ENCODE data around the gene MCF2L.

MCF2L gene

GRCh38 chr13:113061796-113062425 lies 92.9 kb downstream of the MCF2L start:
- no peak overlapping the region for H3K4me3 ChIP-seq (ENCODE audit: low read depth, low read length)
- ChIA-PET CTCF (no interaction called here), POLR2A (no interaction called here)
- no peak for TF ChIP-seq CTCF (IDR thresholded peaks at IDR 0.05; ENCODE audit: insufficient read depth, low read length, missing control alignments)
- DNase-seq (ENCODE audit: low read depth, low spot score), result no peak

- ChIA-PET POLR2A (no interaction called here), CTCF (no interaction called here)
- no peak for TF ChIP-seq CTCF (IDR thresholded peaks at IDR 0.05; ENCODE audit: insufficient read depth, low read length, missing control alignments)
- no peak overlapping the region for H3K4me3 ChIP-seq (ENCODE audit: low read depth, low read length)
- no peak for DNase-seq (ENCODE audit: low read depth, low spot score)
Observed at GRCh38 chr13:113062691-113063090, 93.7 kb downstream of the MCF2L start.

- TF ChIP-seq CTCF (IDR thresholded peaks at IDR 0.05; ENCODE audit: insufficient read depth, low read length, missing control alignments), result no peak
- CTCF ChIA-PET, result no interaction called here
- no peak overlapping the region for H3K4me3 ChIP-seq (ENCODE audit: low read depth, low read length)
- DNase-seq (ENCODE audit: low read depth, low spot score), result no peak
- POLR2A ChIA-PET, result no interaction called here
Observed at GRCh38 chr13:113063091-113063491, 94.1 kb downstream of the MCF2L start.

- POLR2A ChIA-PET, result interaction anchor here (0.6 kb wide), 1 partner anchor 15 kb away, joined by 3 read pairs; no protein-coding TSS in a partner anchor
- no peak overlapping the region for H3K4me3 ChIP-seq (ENCODE audit: low read depth, low read length)
- CTCF ChIA-PET, result interaction anchor here (1.1 kb wide), 1 partner anchor 56 kb away, joined by 3 read pairs; no protein-coding TSS in a partner anchor
- TF ChIP-seq CTCF (IDR thresholded peaks at IDR 0.05; ENCODE audit: insufficient read depth, low read length, missing control alignments), result no peak
- DNase-seq (ENCODE audit: low read depth, low spot score), result no peak
Observed at GRCh38 chr13:113064000-113064533, 95.1 kb downstream of the MCF2L start.

GRCh38 chr13:113064534-113065405 lies 95.8 kb downstream of the MCF2L start:
- DNase-seq (ENCODE audit: low read depth, low spot score), result no peak
- CTCF ChIA-PET, result interaction anchor here (1.1 kb wide), 1 partner anchor 56 kb away, joined by 3 read pairs; no protein-coding TSS in a partner anchor
- POLR2A ChIA-PET, result no interaction called here
- no peak overlapping the region for H3K4me3 ChIP-seq (ENCODE audit: low read depth, low read length)
- TF ChIP-seq CTCF (IDR thresholded peaks at IDR 0.05; ENCODE audit: insufficient read depth, low read length, missing control alignments), result no peak
